Astrocyte (in vitro differentiated cells and primary cell): ENCODE measurements around the gene FAM50A. TPM values are rescaled to one million over a fixed set of nuclear protein-coding genes. Genes with fewer than 3 reads are reported as not detected.
"Not testable (repeated sequence)": the region's sequence is repeated elsewhere in the genome, so short reads cannot be mapped to it uniquely, and the experiment has no call there.

Source experiments
- DNase-seq: peaks from one replicate; pipeline ENCODE4 v3.0.0-alpha.2; 2010; ENCODE audit warnings: low read depth
- FAIRE-seq: peaks from 2 replicates; lab custom pipeline; 2011; peaks lifted over from hg19 to GRCh38; lab: Jason Lieb, UNC
- H2AFZ ChIP-seq: 2 replicates; pipeline ENCODE4 v1.6.0; 2012; ENCODE audit warnings: low read depth, low read length, inconsistent platforms
- H3K27ac ChIP-seq: 2 replicates; pipeline ENCODE4 v1.5.1; 2011; ENCODE audit warnings: low read depth, low read length, inconsistent platforms
- H3K27me3 ChIP-seq: 2 replicates; pipeline ENCODE4 v1.6.0; 2011; ENCODE audit warnings: low read length, inconsistent platforms; ENCODE audit not compliant: insufficient read depth
- H3K36me3 ChIP-seq: 2 replicates; pipeline ENCODE4 v1.5.1; 2011; ENCODE audit warnings: low read length, inconsistent platforms; ENCODE audit not compliant: insufficient read depth
- H3K4me1 ChIP-seq: 2 replicates; pipeline ENCODE4 v1.5.1; 2011; ENCODE audit warnings: low read length, inconsistent platforms; ENCODE audit not compliant: insufficient read depth
- H3K4me2 ChIP-seq: 2 replicates; pipeline ENCODE4 v1.6.0; 2012; ENCODE audit warnings: low read length, inconsistent platforms
- H3K4me3 ChIP-seq: 2 replicates; pipeline ENCODE4 v1.5.1; 2011; ENCODE audit warnings: low read depth, mild to moderate bottlenecking, low read length, inconsistent platforms; ENCODE audit not compliant: insufficient read depth
- H3K79me2 ChIP-seq: 2 replicates; pipeline ENCODE4 v1.6.0; 2012; ENCODE audit warnings: mild to moderate bottlenecking, low read length, inconsistent platforms; ENCODE audit not compliant: insufficient read depth
- H3K9ac ChIP-seq: 2 replicates; pipeline ENCODE4 v1.6.0; 2012; ENCODE audit warnings: mild to moderate bottlenecking, low read length, inconsistent platforms
- H3K9me3 ChIP-seq: 2 replicates; pipeline ENCODE4 v1.5.1; 2012; ENCODE audit warnings: low read depth, mild to moderate bottlenecking, low read length, inconsistent platforms; ENCODE audit not compliant: insufficient read depth
- H4K20me1 ChIP-seq: 2 replicates; pipeline ENCODE4 v1.6.0; 2012; ENCODE audit warnings: low read length, inconsistent platforms; ENCODE audit not compliant: insufficient read depth
- H3K27ac Mint-ChIP-seq: one replicate; pipeline ENCODE4 v1.8.0; 2021; ENCODE audit warnings: mild to moderate bottlenecking, mixed read lengths; ENCODE audit not compliant: unreplicated experiment
- H3K27me3 Mint-ChIP-seq: one replicate; pipeline ENCODE4 v1.8.0; 2021; ENCODE audit warnings: low read depth, mixed read lengths; ENCODE audit not compliant: unreplicated experiment
- H3K36me3 Mint-ChIP-seq: one replicate; pipeline ENCODE4 v1.8.0; 2021; ENCODE audit warnings: low read depth, mixed read lengths; ENCODE audit not compliant: unreplicated experiment
- H3K4me1 Mint-ChIP-seq: one replicate; pipeline ENCODE4 v1.8.0; 2021; ENCODE audit warnings: low read depth, mixed read lengths; ENCODE audit not compliant: unreplicated experiment
- H3K4me3 Mint-ChIP-seq: one replicate; pipeline ENCODE4 v1.8.0; 2021; ENCODE audit warnings: mild to moderate bottlenecking, moderate library complexity, mixed read lengths; ENCODE audit not compliant: unreplicated experiment
- H3K9me3 Mint-ChIP-seq: one replicate; pipeline ENCODE4 v1.8.0; 2021; ENCODE audit warnings: mild to moderate bottlenecking, mixed read lengths; ENCODE audit not compliant: unreplicated experiment
- microRNA-seq: library from miRNA; unstranded; fragments of <30 nt; microRNA quantifications from one replicate; pipeline ENCODE4 v1.2.0, GENCODE V29; 2020
- total RNA-seq: library from RNA; stranded (reverse); gene quantifications from 2 replicates; pipeline ENCODE4 v1.2.1, GENCODE V29; 2021

FAM50A gene
- total RNA-seq, 1 donor from 2014 or later = 100.0 TPM

GRCh38 chrX:154496591-154497137 is 52.7 kb downstream of the FAM50A start:
- not testable (repeated sequence) for H3K36me3 ChIP-seq, H3K9me3 ChIP-seq, H3K27ac Mint-ChIP-seq, H2AFZ ChIP-seq, H3K27ac ChIP-seq, H3K36me3 Mint-ChIP-seq, H3K4me1 Mint-ChIP-seq, H3K79me2 ChIP-seq, H3K27me3 ChIP-seq, H3K9ac ChIP-seq, H3K4me2 ChIP-seq, FAIRE-seq, H3K27me3 Mint-ChIP-seq, DNase-seq, H3K4me3 ChIP-seq, H4K20me1 ChIP-seq, H3K9me3 Mint-ChIP-seq, H3K4me1 ChIP-seq, H3K4me3 Mint-ChIP-seq

Small RNA genes lying within 50 kb of the gene (microRNA-seq; reads per million reads assigned to microRNA genes)
- 6.8 reads per million, percentile 28 among the genes with 10 or more reads in this experiment for gene MIR6858

Other genes starting within 250 kb of the FAM50A start
- gene OPN1MW2, start 224.4 kb upstream of the FAM50A start, total RNA-seq = not detected in 2 replicates
- gene OPN1MW3, start 186.6 kb upstream of the FAM50A start, total RNA-seq = not detected in 2 replicates
- not detected in 2 replicates for gene TEX28, start 149.0 kb upstream of the FAM50A start, total RNA-seq
- not detected in 2 replicates for gene TKTL1, start 148.3 kb upstream of the FAM50A start, total RNA-seq
- 2,809 and 2,978 TPM in 2 replicates for gene FLNA, start 69.5 kb upstream of the FAM50A start, total RNA-seq
- 75.6 and 75.7 TPM in 2 replicates for gene EMD, start 64.8 kb upstream of the FAM50A start, total RNA-seq
- 1,848 and 1,967 TPM in 2 replicates for gene RPL10, start 45.8 kb upstream of the FAM50A start, total RNA-seq
- 35.1 and 39.1 TPM in 2 replicates for gene DNASE1L1, start 34.9 kb upstream of the FAM50A start, total RNA-seq
- 16.6 and 20.7 TPM in 2 replicates for gene TAFAZZIN, start 32.6 kb upstream of the FAM50A start, total RNA-seq
- gene ATP6AP1, start 15.5 kb upstream of the FAM50A start, total RNA-seq = 153 and 175 TPM in 2 replicates
- 137 and 143 TPM in 2 replicates for gene GDI1, start 7.0 kb upstream of the FAM50A start, total RNA-seq
- gene PLXNA3, start 14.1 kb downstream of the FAM50A start, total RNA-seq = 117 and 149 TPM in 2 replicates
- gene LAGE3, start 35.1 kb downstream of the FAM50A start, total RNA-seq = 20.0 and 20.1 TPM in 2 replicates
- 25.8 and 26.2 TPM in 2 replicates for gene UBL4A, start 42.5 kb downstream of the FAM50A start, total RNA-seq
- gene SLC10A3, start 46.5 kb downstream of the FAM50A start, total RNA-seq = 24.4 and 27.3 TPM in 2 replicates
- gene FAM3A, start 72.1 kb downstream of the FAM50A start, total RNA-seq = 20.9 and 26.1 TPM in 2 replicates
- 54.1 and 62.8 TPM in 2 replicates for gene G6PD, start 102.7 kb downstream of the FAM50A start, total RNA-seq
- gene IKBKG, start 103.5 kb downstream of the FAM50A start, total RNA-seq = 21.4 and 22.3 TPM in 2 replicates
- not detected in 2 replicates for gene CTAG1A, start 141.0 kb downstream of the FAM50A start, total RNA-seq
- gene CTAG1B, start 175.1 kb downstream of the FAM50A start, total RNA-seq = not detected in 2 replicates
- not detected in 2 replicates for gene CTAG2, start 209.4 kb downstream of the FAM50A start, total RNA-seq